HCT116 (cell line): ENCODE data around the gene KRTAP6-3. TPM values are rescaled to one million over a fixed set of nuclear protein-coding genes. Genes with fewer than 3 reads are reported as not detected.

Experiments
- ATAC-seq: fragments of 200-7000 bp; cut with Tn5 transposase; 2 replicates; pipeline ENCODE4 v1.9.1; 2020; ENCODE audit warnings: mild to moderate bottlenecking, moderate library complexity
- BruUV-seq: library from RNA; stranded (reverse); fragments of 400-500 nt; replicated peaks from 2 replicates; lab custom pipeline; 2021; lab: Mats Ljungman, UMichigan
- CTCF ChIA-PET: fragments of 300-600 bp; sonication (Branson Sonifier 250); formaldehyde crosslinking; loops from one replicate; lab custom pipeline; 2021; ENCODE audit warnings: antibody characterized with exemption; lab: Charles Lee
- POLR2A ChIA-PET: fragments of 300-600, 350-600 bp; sonication (Branson Sonifier 250); formaldehyde crosslinking; loops from one replicate; lab custom pipeline; 2021; ENCODE audit warnings: antibody characterized with exemption; lab: Charles Lee
- RAD21 ChIA-PET, 2 experiments: fragments of 300-600 bp; sonication (Branson Sonifier 250); formaldehyde crosslinking; loops; one replicate each; lab custom pipeline; 2023; ENCODE audit warnings: low total read pairs in 2 of 2; ENCODE audit not compliant: uncharacterized antibody in 2 of 2, unreplicated experiment in 2 of 2, low non-redundant PET in 1 of 2; lab: Charles Lee
- DNase-seq: peaks from one replicate; pipeline ENCODE4 v3.0.0-alpha.2; 2010; ENCODE audit warnings: low read depth, low spot score
- H2AFZ ChIP-seq: fragments of 200-600 bp; shearing (Covaris generic), sonication (generic); 2 replicates; pipeline ENCODE4 v1.6.1; 2017; ENCODE audit warnings: low read depth, mixed run types, mixed read lengths, antibody characterized with exemption, low read length; ENCODE audit not compliant: poor library complexity, severe bottlenecking
- H3K27ac ChIP-seq: 2 replicates; pipeline ENCODE4 v1.5.1; 2012; ENCODE audit warnings: low read depth, low read length
- H3K27me3 ChIP-seq: fragments of 200-600 bp; sonication (generic); 2 replicates; pipeline ENCODE4 v1.6.1; 2016; ENCODE audit warnings: mixed run types, low read length, mixed read lengths; ENCODE audit not compliant: insufficient read depth
- H3K36me3 ChIP-seq, 2 experiments: fragments of 200-500 bp in 1 of 2; fragments of 200-600 bp in 1 of 2; sonication (Bioruptor generic) in 1 of 2; sonication (generic) in 1 of 2; 2 replicates each; pipeline versions ENCODE4 v1.5.1 to v1.6.1; 2014 to 2016; ENCODE audit warnings: low read length in 2 of 2, inconsistent platforms in 1 of 2, mixed read lengths in 1 of 2, mixed run types in 1 of 2; ENCODE audit not compliant: insufficient read depth in 2 of 2, control insufficient read depth in 1 of 2
- H3K4me1 ChIP-seq, 2 experiments: fragments of 200-600 bp in 1 of 2; sonication (generic) in 1 of 2; 2 replicates each; pipeline versions ENCODE4 v1.5.1 to v1.6.1; 2012 to 2017; ENCODE audit warnings: low read length in 2 of 2, inconsistent platforms in 1 of 2, mild to moderate bottlenecking in 1 of 2, mixed read lengths in 1 of 2, mixed run types in 1 of 2, moderate library complexity in 1 of 2; ENCODE audit not compliant: insufficient read depth in 2 of 2, control insufficient read depth in 1 of 2
- H3K4me2 ChIP-seq: fragments of 200-600 bp; sonication (generic); 2 replicates; pipeline ENCODE4 v1.6.1; 2017; ENCODE audit warnings: mixed run types, low read length, mixed read lengths
- H3K4me3 ChIP-seq, 2 experiments: fragments of 200-600 bp in 1 of 2; sonication (generic) in 1 of 2; replicated peaks in 1 of 2; 2 replicates each; pipeline ENCODE4 v1.5.1; 2011 to 2016; ENCODE audit warnings: low read length in 2 of 2, control low read depth in 1 of 2, low read depth in 1 of 2, mild to moderate bottlenecking in 1 of 2, mixed read lengths in 1 of 2, mixed run types in 1 of 2
- H3K79me2 ChIP-seq: fragments of 200-600 bp; sonication (generic); 2 replicates; pipeline ENCODE4 v1.6.1; 2017; ENCODE audit warnings: mild to moderate bottlenecking, mixed run types, low read length, moderate library complexity, mixed read lengths; ENCODE audit not compliant: insufficient read depth
- H3K9ac ChIP-seq: fragments of 200-600 bp; sonication (generic); 2 replicates; pipeline ENCODE4 v1.6.1; 2016; ENCODE audit warnings: low read length, mixed read lengths
- H3K9me2 ChIP-seq: fragments of 200-600 bp; sonication (generic), shearing (Covaris generic); 2 replicates; pipeline ENCODE4 v1.6.1; 2017; ENCODE audit warnings: mixed run types, mild to moderate bottlenecking, moderate library complexity; ENCODE audit not compliant: insufficient read depth
- H3K9me3 ChIP-seq, 2 experiments: fragments of 200-500 bp in 1 of 2; fragments of 200-600 bp in 1 of 2; sonication (Bioruptor generic) in 1 of 2; sonication (generic) in 1 of 2; 2 replicates each; pipeline ENCODE4 v1.6.1; 2014 to 2017; ENCODE audit warnings: low read length in 2 of 2, mixed read lengths in 2 of 2, inconsistent platforms in 1 of 2, low read depth in 1 of 2, mild to moderate bottlenecking in 1 of 2, mixed run types in 1 of 2, moderate library complexity in 1 of 2; ENCODE audit not compliant: control insufficient read depth in 1 of 2, insufficient read depth in 1 of 2
- H4K20me1 ChIP-seq: fragments of 200-600 bp; sonication (generic), shearing (Covaris generic); 2 replicates; pipeline ENCODE4 v1.6.1; 2017; ENCODE audit warnings: mixed run types, mild to moderate bottlenecking, moderate library complexity; ENCODE audit not compliant: insufficient read depth
- CEBPB ChIP-seq: IDR thresholded peaks from 2 replicates; pipeline ENCODE4 v1.6.1; 2012; ENCODE audit warnings: low read depth
- EGR1 ChIP-seq: IDR thresholded peaks from 2 replicates; pipeline ENCODE4 v1.6.1; 2012; ENCODE audit warnings: low read depth
- EZH2 ChIP-seq: fragments of 200-600 bp; sonication (generic); IDR thresholded peaks from 2 replicates; pipeline ENCODE4 v1.6.1; 2017; ENCODE audit warnings: antibody characterized with exemption, mixed run types
- EZH2phosphoT487 ChIP-seq: fragments of 200-600 bp; IDR thresholded peaks from 2 replicates; pipeline ENCODE4 v1.6.1; 2018; ENCODE audit warnings: antibody characterized with exemption, borderline replicate concordance
- FOSL1 ChIP-seq: IDR thresholded peaks from 2 replicates; pipeline ENCODE4 v1.6.1; 2012; ENCODE audit warnings: low read depth
- JUND ChIP-seq: IDR thresholded peaks from 2 replicates; pipeline ENCODE4 v1.6.1; 2012
- POLR2A ChIP-seq: IDR thresholded peaks from 2 replicates; pipeline ENCODE4 v1.7.0; 2011; ENCODE audit warnings: borderline replicate concordance; ENCODE audit not compliant: insufficient read depth, insufficient read length; ENCODE audit errors: extremely low read depth
- SP1 ChIP-seq: IDR thresholded peaks from 2 replicates; pipeline ENCODE4 v1.6.1; 2012; ENCODE audit warnings: low read depth
- SRF ChIP-seq: IDR thresholded peaks from 2 replicates; pipeline ENCODE4 v1.6.1; 2012; ENCODE audit warnings: low read depth
- TCF7L2 ChIP-seq: IDR thresholded peaks from 2 replicates; pipeline ENCODE4 v1.7.0; 2011; ENCODE audit warnings: borderline replicate concordance, inconsistent platforms; ENCODE audit not compliant: insufficient read depth, insufficient read length; ENCODE audit errors: extremely low read depth
- ZBTB33 ChIP-seq: IDR thresholded peaks from 2 replicates; pipeline ENCODE4 v1.6.1; 2011; ENCODE audit warnings: mild to moderate bottlenecking, low read length, moderate library complexity; ENCODE audit not compliant: insufficient replicate concordance; ENCODE audit errors: extremely low read depth
- ZFX ChIP-seq: fragments of 450-650 bp; IDR thresholded peaks from 2 replicates; pipeline ENCODE4 v1.6.1; 2017
- ZNF274 ChIP-seq: fragments of 200-500 bp; sonication (Bioruptor generic); IDR thresholded peaks from 2 replicates; pipeline ENCODE4 v1.6.1; 2014; ENCODE audit warnings: mild to moderate bottlenecking, low read depth, low read length, inconsistent platforms
- intact Hi-C: fragments of 100-400 bp; cut with micrococcal nuclease; formaldehyde crosslinking; loops from 2 replicates; pipeline ENCODE4 v1.10.0; 2022
- total RNA-seq: library from RNA; stranded (reverse); gene quantifications from one replicate; pipeline ENCODE4 v1.2.1, GENCODE V29; 2021; ENCODE audit not compliant: unreplicated experiment
- TF ChIP-seq, protein P1 (sequence below): IDR thresholded peaks from 2 replicates; pipeline ENCODE4 v1.6.1; 2012
- TF ChIP-seq, protein P2 (sequence below): IDR thresholded peaks from 2 replicates; pipeline ENCODE4 v1.6.1; 2012; ENCODE audit warnings: low read depth

KRTAP6-3 gene
- total RNA-seq, 1 experiment from 2014 or later: not detected

DNA sequence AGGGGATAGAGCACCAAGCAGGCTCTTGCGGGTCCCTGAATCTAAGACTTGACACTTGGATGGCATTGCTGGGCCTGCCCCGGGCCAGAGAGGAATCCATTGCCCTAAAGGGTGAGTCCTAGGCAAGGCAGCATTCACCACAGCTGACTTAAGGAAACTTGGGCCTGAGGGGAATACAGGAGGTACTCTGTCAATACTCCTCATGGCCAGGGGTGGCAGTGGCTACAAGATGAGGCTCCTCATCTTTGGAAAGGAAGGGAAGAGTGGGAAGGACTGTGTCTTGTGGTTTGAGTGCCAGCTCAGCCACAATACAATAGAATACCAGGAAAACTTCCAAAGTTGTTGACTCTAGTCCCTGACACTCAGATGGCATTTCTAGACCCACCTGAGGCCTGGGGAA, 13.7 kb downstream of the KRTAP6-3 start (continued):
- no peak for TF ChIP-seq ZFX

- intact Hi-C loops: no loop called here
- H3K79me2 ChIP-seq: no peaks in the 10 kb centered on the region
- no peak overlapping the region for H3K4me3 ChIP-seq
- no peak overlapping the region for H3K9ac ChIP-seq
- H3K27me3 ChIP-seq: no peaks in the 10 kb centered on the region
- DNase-seq: no peak
- TF ChIP-seq ZNF274: no peak
- TF ChIP-seq, all 23 proteins: peak for 0
- ChIA-PET CTCF (no interaction called here), RAD21 (no interaction called here), POLR2A (no interaction called here)
- Histone ChIP-seq H2AFZ (no peak overlapping the region), H3K4me2 (no peak overlapping the region), H3K9me2 (no peaks in the 10 kb centered on the region), H4K20me1 (no peaks in the 10 kb centered on the region), H3K27ac (no peak overlapping the region), H3K36me3 (no peaks in the 10 kb centered on the region), H3K4me1 (no peaks in the 10 kb centered on the region), H3K9me3 (peaks cover 13 to 24% of the 10 kb centered on the region in 2 experiments; a peak in 2 of 4 replicates)
- ATAC-seq: no peak
- BruUV-seq: no TSS peak
Observed at GRCh38 chr21:30612132-30612531, 19.9 kb downstream of the KRTAP6-3 start.

- Histone ChIP-seq H3K9me2 (no peaks in the 10 kb centered on the region), H3K4me1 (no peaks in the 10 kb centered on the region), H3K79me2 (no peaks in the 10 kb centered on the region), H2AFZ (no peak within 1 kb of the TSS), H3K27me3 (no peaks in the 10 kb centered on the region), H4K20me1 (no peaks in the 10 kb centered on the region), H3K4me3 (no peak within 1 kb of the TSS), H3K27ac (no peak within 1 kb of the TSS), H3K9me3 (peaks cover 13 to 20% of the 10 kb centered on the region in 2 experiments; a peak in 2 of 4 replicates), H3K9ac (no peak within 1 kb of the TSS), H3K4me2 (no peak within 1 kb of the TSS), H3K36me3 (no peaks in the 10 kb centered on the region)
- BruUV-seq: no TSS peak
- CTCF ChIA-PET: no interaction called here
- RAD21 ChIA-PET: no interaction called here
- DNase-seq (no peak), ATAC-seq (no peak)
- intact Hi-C loops: no loop called here
- POLR2A ChIA-PET: no interaction called here
- TF ChIP-seq, protein P1, sequence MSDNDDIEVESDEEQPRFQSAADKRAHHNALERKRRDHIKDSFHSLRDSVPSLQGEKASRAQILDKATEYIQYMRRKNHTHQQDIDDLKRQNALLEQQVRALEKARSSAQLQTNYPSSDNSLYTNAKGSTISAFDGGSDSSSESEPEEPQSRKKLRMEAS: no peak
- TF ChIP-seq, protein P2, sequence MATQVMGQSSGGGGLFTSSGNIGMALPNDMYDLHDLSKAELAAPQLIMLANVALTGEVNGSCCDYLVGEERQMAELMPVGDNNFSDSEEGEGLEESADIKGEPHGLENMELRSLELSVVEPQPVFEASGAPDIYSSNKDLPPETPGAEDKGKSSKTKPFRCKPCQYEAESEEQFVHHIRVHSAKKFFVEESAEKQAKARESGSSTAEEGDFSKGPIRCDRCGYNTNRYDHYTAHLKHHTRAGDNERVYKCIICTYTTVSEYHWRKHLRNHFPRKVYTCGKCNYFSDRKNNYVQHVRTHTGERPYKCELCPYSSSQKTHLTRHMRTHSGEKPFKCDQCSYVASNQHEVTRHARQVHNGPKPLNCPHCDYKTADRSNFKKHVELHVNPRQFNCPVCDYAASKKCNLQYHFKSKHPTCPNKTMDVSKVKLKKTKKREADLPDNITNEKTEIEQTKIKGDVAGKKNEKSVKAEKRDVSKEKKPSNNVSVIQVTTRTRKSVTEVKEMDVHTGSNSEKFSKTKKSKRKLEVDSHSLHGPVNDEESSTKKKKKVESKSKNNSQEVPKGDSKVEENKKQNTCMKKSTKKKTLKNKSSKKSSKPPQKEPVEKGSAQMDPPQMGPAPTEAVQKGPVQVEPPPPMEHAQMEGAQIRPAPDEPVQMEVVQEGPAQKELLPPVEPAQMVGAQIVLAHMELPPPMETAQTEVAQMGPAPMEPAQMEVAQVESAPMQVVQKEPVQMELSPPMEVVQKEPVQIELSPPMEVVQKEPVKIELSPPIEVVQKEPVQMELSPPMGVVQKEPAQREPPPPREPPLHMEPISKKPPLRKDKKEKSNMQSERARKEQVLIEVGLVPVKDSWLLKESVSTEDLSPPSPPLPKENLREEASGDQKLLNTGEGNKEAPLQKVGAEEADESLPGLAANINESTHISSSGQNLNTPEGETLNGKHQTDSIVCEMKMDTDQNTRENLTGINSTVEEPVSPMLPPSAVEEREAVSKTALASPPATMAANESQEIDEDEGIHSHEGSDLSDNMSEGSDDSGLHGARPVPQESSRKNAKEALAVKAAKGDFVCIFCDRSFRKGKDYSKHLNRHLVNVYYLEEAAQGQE: no peak
- TF ChIP-seq SRF (no peak), CEBPB (no peak), EZH2 (no peak), FOSL1 (no peak), ZBTB33 (no peak), SP1 (no peak), EZH2phosphoT487 (no peak), TCF7L2 (no peak), EGR1 (no peak), JUND (no peak), POLR2A (no peak)
Observed at GRCh38 chr21:30613836-30614235, 21.6 kb downstream of the KRTAP6-3 start, which contains the start of gene KRTAP6-1. KRTAP6-1 (minus strand) TSS chr21:30613930; CDS start chr21:30613904, 26 bp downstream.
